Smooth muscle cell (in vitro differentiated cells): ENCODE measurements around the gene SLC5A12. TPM values are rescaled to one million over a fixed set of nuclear protein-coding genes. Genes with fewer than 3 reads are reported as not detected.

Experiments used
- DNase-seq: peaks from one replicate; lab custom pipeline; 2025; ENCODE audit not compliant: unreplicated experiment; lab: John Stamatoyannopoulos, UW
- H2AFZ ChIP-seq: fragments of 200-600 bp; sonication (generic); 2 replicates; pipeline ENCODE4 v1.6.0; 2016; ENCODE audit warnings: antibody characterized with exemption, low read depth, mild to moderate bottlenecking
- H3F3A ChIP-seq: fragments of 200-600 bp; sonication (generic); 2 replicates; pipeline ENCODE4 v1.6.0; 2017; ENCODE audit warnings: antibody characterized with exemption, low read depth
- H3K27ac ChIP-seq: fragments of 200-600 bp; sonication (generic); 2 replicates; pipeline ENCODE4 v1.5.1; 2016; ENCODE audit warnings: low read depth, mild to moderate bottlenecking
- H3K27me3 ChIP-seq: fragments of 200-600 bp; sonication (generic); 2 replicates; pipeline ENCODE4 v1.6.1; 2016; ENCODE audit warnings: low read depth, mild to moderate bottlenecking
- H3K36me3 ChIP-seq: fragments of 200-600 bp; sonication (generic); 2 replicates; pipeline ENCODE4 v1.5.1; 2016; ENCODE audit warnings: low read depth
- H3K4me1 ChIP-seq: fragments of 200-600 bp; sonication (generic); 2 replicates; pipeline ENCODE4 v1.5.1; 2016; ENCODE audit warnings: low read depth
- H3K4me2 ChIP-seq: fragments of 200-600 bp; sonication (generic); 2 replicates; pipeline ENCODE4 v1.6.0; 2016; ENCODE audit warnings: mild to moderate bottlenecking
- H3K4me3 ChIP-seq: fragments of 200-600 bp; sonication (generic); 2 replicates; pipeline ENCODE4 v1.5.1; 2016; ENCODE audit warnings: mild to moderate bottlenecking
- H3K79me2 ChIP-seq: fragments of 200-600 bp; sonication (generic); 2 replicates; pipeline ENCODE4 v1.6.0; 2016; ENCODE audit warnings: low read depth, mild to moderate bottlenecking
- H3K9ac ChIP-seq: fragments of 200-600 bp; sonication (generic); 2 replicates; pipeline ENCODE4 v1.6.0; 2016; ENCODE audit warnings: low read depth
- H3K9me3 ChIP-seq: fragments of 200-600 bp; sonication (generic); replicated peaks from 2 replicates; pipeline ENCODE4 v1.5.1; 2016; ENCODE audit warnings: low read depth
- H4K20me1 ChIP-seq: fragments of 200-600 bp; sonication (generic); 2 replicates; pipeline ENCODE4 v1.6.0; 2016; ENCODE audit warnings: low read depth
- CTCF ChIP-seq: fragments of 200-600 bp; sonication (generic); IDR thresholded peaks from 2 replicates; pipeline ENCODE4 v1.5.1; 2017; ENCODE audit warnings: borderline replicate concordance, mild to moderate bottlenecking, antibody characterized with exemption; ENCODE audit not compliant: insufficient read depth, poor library complexity, severe bottlenecking
- WGBS: methylation state at CpG from one replicate; pipeline ENCODE4 v1.1.7; 2016; ENCODE audit warnings: low lambda C conversion rate; 5-methylcytosine and 5-hydroxymethylcytosine counted together
- polyA plus RNA-seq: library from polyadenylated mRNA; unstranded; fragments of >200 nt; fragmentation: Nextera tagmentation; extraction: Ambion mirVana; gene quantifications from 2 replicates; pipeline ENCODE4 v1.2.1, GENCODE V29; 2016
- total RNA-seq: library from RNA; depleted of rRNA; stranded (reverse); fragments of >200 nt; gene quantifications from 2 replicates; pipeline ENCODE4 v1.2.3, GENCODE V29; 2014

The SLC5A12 gene
- total and polyA plus RNA-seq, 2 experiments from 2014 or later, result 4.6 to 11.7 TPM

DNA sequence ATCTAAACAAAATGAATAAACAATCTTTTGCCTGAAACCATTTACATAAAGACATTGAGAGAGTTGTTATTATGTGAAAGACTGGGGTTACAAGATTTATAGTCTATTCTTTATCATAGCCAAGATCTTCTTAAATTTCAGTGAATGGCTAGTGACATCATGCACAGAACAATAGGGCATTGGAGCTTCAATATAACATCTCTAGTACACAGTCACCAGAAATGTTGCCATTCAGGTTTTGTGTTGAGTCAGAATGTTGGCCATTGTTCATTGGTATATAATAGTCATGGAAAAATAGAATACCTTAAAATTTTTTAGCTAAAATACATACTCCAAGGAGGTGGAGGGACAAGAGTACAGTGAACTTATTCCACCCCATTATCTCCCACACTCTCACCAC, 44.3 kb downstream of the SLC5A12 start:
- Histone ChIP-seq H3F3A (no peaks in the 10 kb centered on the region), H3K79me2 (no peaks in the 10 kb centered on the region), H3K27me3 (no peaks in the 10 kb centered on the region), H3K4me2 (no peak overlapping the region), H3K36me3 (no peaks in the 10 kb centered on the region), H4K20me1 (no peaks in the 10 kb centered on the region), H3K27ac (peak overlapping the region; percentile 93), H3K4me3 (no peak overlapping the region), H3K9me3 (no peaks in the 10 kb centered on the region), H3K4me1 (no peaks in the 10 kb centered on the region), H2AFZ (no peak overlapping the region), H3K9ac (peak overlapping the region; percentile 55)
- TF ChIP-seq CTCF, result no peak
- no peak for DNase-seq

DNA sequence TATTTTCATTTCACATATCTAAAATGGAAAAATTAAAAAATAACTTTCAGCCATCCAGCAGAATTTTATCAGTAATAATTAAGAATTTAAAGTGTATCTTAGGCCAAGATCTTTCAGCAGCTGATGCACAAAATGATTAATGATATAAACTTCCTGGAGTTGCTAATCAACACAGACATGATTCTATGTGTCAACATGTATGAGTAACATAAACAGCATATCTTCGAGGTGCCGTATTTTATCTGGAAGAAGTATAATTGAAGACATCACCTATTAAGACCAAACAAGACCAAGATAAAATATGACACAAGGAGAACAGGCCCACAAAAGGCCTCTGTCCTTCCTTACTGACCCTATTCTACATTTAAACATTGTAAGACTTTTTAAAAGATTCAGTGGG, 45.2 kb downstream of the SLC5A12 start:
- Histone ChIP-seq H3K9ac (peak overlapping the region; percentile 55), H3K9me3 (no peaks in the 10 kb centered on the region), H3F3A (no peaks in the 10 kb centered on the region), H3K4me2 (no peak overlapping the region), H4K20me1 (no peaks in the 10 kb centered on the region), H3K4me1 (no peaks in the 10 kb centered on the region), H3K4me3 (no peak overlapping the region), H2AFZ (no peak overlapping the region), H3K27me3 (no peaks in the 10 kb centered on the region), H3K79me2 (no peaks in the 10 kb centered on the region), H3K36me3 (no peaks in the 10 kb centered on the region), H3K27ac (peak overlapping the region; percentile 93)
- TF ChIP-seq CTCF, result no peak
- DNase-seq, result no peak
- 68% methylated on average over 2 of the region's 2 CpGs for WGBS

DNA sequence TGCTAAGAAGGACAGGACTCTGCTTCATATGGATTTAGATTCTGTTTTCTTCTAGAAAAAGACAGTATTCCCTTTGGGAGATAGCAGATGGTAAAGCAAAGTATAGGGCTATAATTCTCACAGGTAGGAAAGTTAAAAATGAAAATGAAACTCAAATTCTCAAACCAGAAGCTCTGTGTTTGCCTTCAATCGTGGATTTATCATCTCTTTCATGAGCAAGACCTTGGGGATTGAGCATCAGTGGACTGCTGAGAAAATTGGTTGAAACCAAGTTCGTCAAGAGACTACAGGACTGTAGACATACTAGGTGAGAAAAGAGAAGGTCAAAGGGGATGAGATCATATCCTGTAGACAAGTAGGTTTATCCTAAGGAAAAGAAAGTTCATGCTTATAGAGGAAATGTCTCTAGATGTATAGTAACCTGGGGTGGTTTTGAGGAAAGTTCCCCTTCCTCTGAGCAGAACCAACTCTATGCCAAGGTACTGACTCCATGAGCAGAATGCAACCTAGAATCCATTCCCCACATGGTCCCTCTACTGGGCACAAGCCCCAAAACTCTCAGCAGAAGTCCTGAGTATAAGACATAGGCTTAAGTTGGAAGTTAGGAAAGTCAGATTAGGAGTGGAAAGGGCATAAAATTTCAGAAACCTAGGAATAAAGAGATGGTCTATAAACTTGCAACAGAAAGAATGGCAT, 46.5 kb downstream of the SLC5A12 start:
- WGBS, result 93% methylated on average over 2 of the region's 2 CpGs
- Histone ChIP-seq H3K9me3 (no peaks in the 10 kb centered on the region), H3K9ac (no peak overlapping the region), H3K27ac (no peak overlapping the region), H3K79me2 (no peaks in the 10 kb centered on the region), H3K36me3 (no peaks in the 10 kb centered on the region), H4K20me1 (no peaks in the 10 kb centered on the region), H3F3A (no peaks in the 10 kb centered on the region), H2AFZ (no peak overlapping the region), H3K4me2 (no peak overlapping the region), H3K27me3 (no peaks in the 10 kb centered on the region), H3K4me1 (no peaks in the 10 kb centered on the region), H3K4me3 (no peak overlapping the region)
- no peak for DNase-seq
- TF ChIP-seq CTCF, result no peak

DNA sequence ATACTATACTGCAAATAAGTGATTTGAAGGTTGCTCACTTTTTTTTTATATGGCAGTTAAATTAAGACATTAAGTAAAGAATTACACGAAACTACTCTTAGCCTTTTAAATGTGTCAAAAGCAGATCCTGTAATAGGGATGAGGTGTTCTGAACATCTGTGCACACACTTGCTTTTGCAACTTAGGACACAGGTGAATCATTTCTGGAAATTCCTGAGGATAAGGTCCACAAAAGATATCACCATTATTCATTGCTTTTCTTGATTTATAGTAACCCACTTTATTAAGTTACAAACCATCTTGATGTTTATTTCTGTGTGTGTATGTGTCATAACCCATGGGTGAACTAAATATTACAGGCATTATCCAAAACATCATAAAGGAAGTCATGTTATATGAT, 55.9 kb downstream of the SLC5A12 start:
- no peak overlapping the region for H3K9ac ChIP-seq
- H3K27me3 ChIP-seq, result no peaks in the 10 kb centered on the region
- no peaks in the 10 kb centered on the region for H3F3A ChIP-seq
- no peaks in the 10 kb centered on the region for H3K79me2 ChIP-seq
- no peak for TF ChIP-seq CTCF
- H3K4me3 ChIP-seq, result no peak overlapping the region
- no peaks in the 10 kb centered on the region for H4K20me1 ChIP-seq
- H3K36me3 ChIP-seq, result no peaks in the 10 kb centered on the region
- no peaks in the 10 kb centered on the region for H3K9me3 ChIP-seq
- no peak for DNase-seq
- no peak overlapping the region for H3K27ac ChIP-seq
- no peak overlapping the region for H2AFZ ChIP-seq
- 84% methylated on average over 1 of the region's 1 CpG for WGBS
- H3K4me1 ChIP-seq, result no peaks in the 10 kb centered on the region
- no peak overlapping the region for H3K4me2 ChIP-seq
